Coronary artery (tissue), 2 donors: ENCODE measurements around the gene PGC.

Experiments
- DNase-seq: peaks from one replicate; pipeline ENCODE4 v3.0.0-alpha.2; 2017; ENCODE audit warnings: low spot score
- H3K27ac ChIP-seq, 2 donors: fragments of 200-600 bp; sonication (generic); one replicate each; pipeline ENCODE4 v1.5.1; 2016 to 2019
- H3K4me3 ChIP-seq: fragments of 200-600 bp; sonication (generic); 2 replicates; pipeline ENCODE4 v1.5.1; 2016; ENCODE audit warnings: mild to moderate bottlenecking, moderate library complexity
- CTCF ChIP-seq: fragments of 200-600 bp; sonication (generic); IDR thresholded peaks from one replicate; pipeline ENCODE4 v1.5.1; 2019; ENCODE audit warnings: antibody characterized with exemption

PGC gene

GRCh38 chr6:41756354-41756753 lies 9.2 kb upstream of the PGC start:
- no peak for TF ChIP-seq CTCF
- no peak for DNase-seq
- H3K27ac ChIP-seq = no peak overlapping the region
- H3K4me3 ChIP-seq = no peak overlapping the region

GRCh38 chr6:41755895-41756294 lies 8.7 kb upstream of the PGC start:
- DNase-seq = no peak
- no peak overlapping the region for H3K4me3 ChIP-seq
- no peak for TF ChIP-seq CTCF
- no peak overlapping the region for H3K27ac ChIP-seq

- H3K27ac ChIP-seq = no peak overlapping the region
- no peak for TF ChIP-seq CTCF
- no peak for DNase-seq
Observed at GRCh38 chr6:41750374-41750773, 3.2 kb upstream of the PGC start.

GRCh38 chr6:41748542-41748941 lies 1.3 kb upstream of the PGC start:
- Histone ChIP-seq H3K27ac (no peak overlapping the region), H3K4me3 (no peak overlapping the region)
- no peak for TF ChIP-seq CTCF
- no peak for DNase-seq

More at GRCh38 chr6:41750374-41750773, 3.2 kb upstream of the PGC start:
- H3K4me3 ChIP-seq = no peak overlapping the region

- Histone ChIP-seq H3K4me3 (no peak overlapping the region), H3K27ac (no peak overlapping the region)
- no peak for DNase-seq
- TF ChIP-seq CTCF = no peak
Observed at GRCh38 chr6:41748102-41748477, 893 bp upstream of the PGC start.

- DNase-seq = no peak
- TF ChIP-seq CTCF = no peak
- Histone ChIP-seq H3K4me3 (no peak overlapping the region), H3K27ac (no peak overlapping the region)
Observed at GRCh38 chr6:41746107-41746506, 1.1 kb downstream of the PGC start.

- no peak overlapping the region for H3K27ac ChIP-seq
- H3K4me3 ChIP-seq = no peak overlapping the region
- DNase-seq = no peak
- TF ChIP-seq CTCF = no peak
Observed at GRCh38 chr6:41744236-41744787, 2.9 kb downstream of the PGC start.
